OCI-LY1 (cell line): ENCODE data around the gene ZNF844.

Experiments used
- H2AFZ ChIP-seq: fragments of 200-600 bp; sonication (generic), shearing (Covaris generic); 2 replicates; pipeline ENCODE4 v1.6.0; 2014; ENCODE audit warnings: antibody characterized with exemption, mild to moderate bottlenecking, low read length
- H3F3A ChIP-seq: fragments of 200-600 bp; sonication (generic), shearing (Covaris generic); 2 replicates; pipeline ENCODE4 v1.6.0; 2014; ENCODE audit warnings: mild to moderate bottlenecking, antibody characterized with exemption, low read length, moderate library complexity; ENCODE audit not compliant: insufficient read depth
- H3K27ac ChIP-seq: fragments of 200-600 bp; sonication (generic); 2 replicates; pipeline ENCODE4 v1.5.1; 2014; ENCODE audit warnings: low read length, mixed run types, mild to moderate bottlenecking, low read depth; ENCODE audit not compliant: poor library complexity, severe bottlenecking
- H3K27me3 ChIP-seq: fragments of 200-600 bp; sonication (generic); 2 replicates; pipeline ENCODE4 v1.6.0; 2014; ENCODE audit warnings: antibody characterized with exemption, mild to moderate bottlenecking, low read length, moderate library complexity; ENCODE audit not compliant: insufficient read depth
- H3K36me3 ChIP-seq: fragments of 200-600 bp; sonication (generic); 2 replicates; pipeline ENCODE4 v1.6.1; 2014; ENCODE audit warnings: mild to moderate bottlenecking, antibody characterized with exemption, low read length, moderate library complexity, mixed read lengths; ENCODE audit not compliant: insufficient read depth
- H3K4me1 ChIP-seq: fragments of 200-600 bp; sonication (generic); 2 replicates; pipeline ENCODE4 v1.5.1; 2014; ENCODE audit warnings: mild to moderate bottlenecking, low read length, moderate library complexity; ENCODE audit not compliant: insufficient read depth, severe bottlenecking
- H3K4me2 ChIP-seq: fragments of 200-600 bp; sonication (generic), shearing (Covaris generic); 2 replicates; pipeline ENCODE4 v1.6.1; 2014; ENCODE audit warnings: low read length
- H3K4me3 ChIP-seq: fragments of 200-600 bp; sonication (generic); 2 replicates; pipeline ENCODE4 v1.5.1; 2014; ENCODE audit warnings: low read length, low read depth, mild to moderate bottlenecking, mixed read lengths; ENCODE audit not compliant: poor library complexity, severe bottlenecking
- H3K79me2 ChIP-seq: fragments of 200-600 bp; shearing (Covaris generic); 2 replicates; pipeline ENCODE4 v1.6.1; 2016; ENCODE audit warnings: mixed run types, low read length, mixed read lengths; ENCODE audit not compliant: insufficient read depth
- H3K9ac ChIP-seq: fragments of 200-600 bp; sonication (generic), shearing (Covaris generic); 2 replicates; pipeline ENCODE4 v1.6.1; 2014; ENCODE audit warnings: mild to moderate bottlenecking, low read length, mixed read lengths
- H3K9me2 ChIP-seq: fragments of 200-600 bp; sonication (generic), shearing (Covaris generic); 2 replicates; pipeline ENCODE4 v1.6.1; 2014; ENCODE audit warnings: low read depth, mild to moderate bottlenecking, low read length, mixed read lengths
- H3K9me3 ChIP-seq: fragments of 200-600 bp; shearing (Covaris generic); 2 replicates; pipeline ENCODE4 v1.6.1; 2014; ENCODE audit warnings: low read length, mixed read lengths
- H4K20me1 ChIP-seq: fragments of 200-600 bp; sonication (generic), shearing (Covaris generic); 2 replicates; pipeline ENCODE4 v1.6.0; 2016; ENCODE audit warnings: mild to moderate bottlenecking, low read length; ENCODE audit not compliant: insufficient read depth
- CTCF ChIP-seq: fragments of 200-600 bp; sonication (generic), shearing (Covaris generic); IDR thresholded peaks from 2 replicates; pipeline ENCODE4 v1.5.1; 2017; ENCODE audit warnings: mild to moderate bottlenecking, antibody characterized with exemption, low read length, moderate library complexity, mixed read lengths
- EZH2 ChIP-seq: fragments of 200-600 bp; sonication (generic), shearing (Covaris generic); IDR thresholded peaks from 2 replicates; pipeline ENCODE4 v1.8.0; 2017; ENCODE audit warnings: borderline replicate concordance, mixed run types, mild to moderate bottlenecking, antibody characterized with exemption, low read length, moderate library complexity, mixed read lengths

Gene ZNF844

GRCh38 chr19:12126707-12127106 lies 62.2 kb downstream of the ZNF844 start:
- Histone ChIP-seq H3K9me3 (peaks cover 5% of the 10 kb centered on the region), H4K20me1 (no peaks in the 10 kb centered on the region), H3K4me2 (no peak overlapping the region), H3K4me3 (no peak overlapping the region), H3K36me3 (peaks cover 5% of the 10 kb centered on the region; the same call in 1 of the 2 replicates), H3K79me2 (no peaks in the 10 kb centered on the region), H3K4me1 (no peaks in the 10 kb centered on the region), H3K9ac (no peak overlapping the region), H3K9me2 (no peaks in the 10 kb centered on the region), H2AFZ (no peak overlapping the region), H3K27ac (no peak overlapping the region), H3F3A (no peaks in the 10 kb centered on the region), H3K27me3 (no peaks in the 10 kb centered on the region)
- TF ChIP-seq EZH2 (no peak), CTCF (peak; percentile 58)
